ENCODE results near the gene IL25.
"Not testable (repeated sequence)": the region's sequence is repeated elsewhere in the genome, so short reads cannot be mapped to it uniquely, and the experiment has no call there.

IL25 gene

GRCh38 chr14:23398348-23398747, 25.7 kb downstream of the IL25 start:
- no peak for TF ChIP-seq CTCF (IDR thresholded peaks at IDR 0.05; ENCODE audit: low read depth, low read length, missing control alignments)
- in situ Hi-C loops (cut with HindIII; ENCODE audit: low sequenced_read_pairs) = no loop called here
- no peak for DNase-seq (ENCODE audit: low read depth)
- H3K4me3 ChIP-seq (ENCODE audit: low read depth, low read length) = no peak overlapping the region

DNA sequence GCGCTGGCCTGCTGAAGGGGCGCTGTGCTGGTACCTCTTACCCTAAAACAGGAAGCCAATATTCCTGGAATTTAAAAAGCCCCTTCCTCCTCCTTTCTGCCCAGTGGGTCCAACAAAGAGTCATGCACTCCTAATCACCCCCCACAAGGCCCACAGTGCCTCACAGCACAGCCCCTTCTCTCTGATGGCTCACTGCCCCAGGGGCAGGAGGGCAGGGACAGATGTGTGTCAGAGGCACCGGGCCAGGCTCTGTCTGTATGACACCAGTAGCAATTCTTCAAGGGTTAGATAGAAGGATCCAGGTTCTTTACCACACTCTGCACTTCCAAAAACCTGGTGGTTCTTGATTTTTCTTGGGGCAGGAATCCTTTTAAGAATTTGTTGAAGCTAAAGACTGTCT, 26.5 kb downstream of the IL25 start:
- no peak for DNase-seq (ENCODE audit: low read depth)
- no peak overlapping the region for H3K4me3 ChIP-seq (ENCODE audit: low read depth, low read length)
- TF ChIP-seq CTCF (IDR thresholded peaks at IDR 0.05; ENCODE audit: low read depth, low read length, missing control alignments) = no peak
- in situ Hi-C loops (cut with HindIII; ENCODE audit: low sequenced_read_pairs) = no loop called here

DNA sequence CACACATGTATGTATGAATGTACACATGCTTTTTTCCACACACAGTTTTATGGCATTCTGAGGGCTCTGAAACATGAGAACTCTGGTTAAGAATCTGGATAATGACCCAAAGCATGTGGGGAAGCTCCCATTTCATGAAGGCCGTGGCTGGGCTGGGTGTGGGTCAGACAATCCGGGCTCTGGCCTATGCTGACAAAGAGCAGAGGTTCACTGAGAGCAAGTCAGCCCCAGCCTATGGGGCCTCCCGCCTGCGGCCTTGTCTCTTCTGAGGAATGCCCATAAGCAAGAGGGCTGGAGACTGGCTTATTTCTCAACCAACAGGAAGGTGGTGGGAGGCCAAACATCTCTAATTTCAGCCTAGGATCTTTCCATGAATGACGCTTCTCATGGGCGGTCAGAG, 27.0 kb downstream of the IL25 start:
- in situ Hi-C loops (cut with HindIII; ENCODE audit: low sequenced_read_pairs) = no loop called here
- H3K4me3 ChIP-seq (ENCODE audit: low read depth, low read length) = no peak overlapping the region
- TF ChIP-seq CTCF (IDR thresholded peaks at IDR 0.05; ENCODE audit: low read depth, low read length, missing control alignments) = no peak
- no peak for DNase-seq (ENCODE audit: low read depth)

GRCh38 chr14:23400496-23401149, 28.0 kb downstream of the IL25 start:
- DNase-seq (ENCODE audit: low read depth); H3K4me3 ChIP-seq (ENCODE audit: low read depth, low read length); in situ Hi-C loops (cut with HindIII; ENCODE audit: low sequenced_read_pairs): not testable (repeated sequence)

DNA sequence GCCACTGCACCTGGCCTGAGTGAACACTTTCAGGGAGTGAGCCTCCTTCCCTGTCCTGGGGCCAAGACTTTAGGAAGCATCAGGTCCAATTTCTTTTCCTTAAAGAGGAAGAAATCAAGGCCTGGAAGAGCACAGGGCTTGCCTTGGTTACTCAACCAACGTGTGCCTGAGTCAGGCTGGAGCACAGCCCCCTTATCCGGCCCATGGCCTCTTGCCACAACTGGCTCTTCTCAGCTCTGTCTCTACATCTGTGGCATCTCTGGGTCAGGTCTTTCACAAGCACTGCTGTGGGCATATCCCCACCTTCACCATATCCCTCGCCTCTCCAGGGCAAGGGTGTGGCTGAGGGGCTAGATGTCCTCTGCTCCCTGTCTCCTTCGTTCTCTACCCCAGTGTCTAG, 28.7 kb downstream of the IL25 start:
- TF ChIP-seq CTCF (IDR thresholded peaks at IDR 0.05; ENCODE audit: low read depth, low read length, missing control alignments) = no peak
- no peak overlapping the region for H3K4me3 ChIP-seq (ENCODE audit: low read depth, low read length)
- in situ Hi-C loops (cut with HindIII; ENCODE audit: low sequenced_read_pairs) = no loop called here
- no peak for DNase-seq (ENCODE audit: low read depth)

DNA sequence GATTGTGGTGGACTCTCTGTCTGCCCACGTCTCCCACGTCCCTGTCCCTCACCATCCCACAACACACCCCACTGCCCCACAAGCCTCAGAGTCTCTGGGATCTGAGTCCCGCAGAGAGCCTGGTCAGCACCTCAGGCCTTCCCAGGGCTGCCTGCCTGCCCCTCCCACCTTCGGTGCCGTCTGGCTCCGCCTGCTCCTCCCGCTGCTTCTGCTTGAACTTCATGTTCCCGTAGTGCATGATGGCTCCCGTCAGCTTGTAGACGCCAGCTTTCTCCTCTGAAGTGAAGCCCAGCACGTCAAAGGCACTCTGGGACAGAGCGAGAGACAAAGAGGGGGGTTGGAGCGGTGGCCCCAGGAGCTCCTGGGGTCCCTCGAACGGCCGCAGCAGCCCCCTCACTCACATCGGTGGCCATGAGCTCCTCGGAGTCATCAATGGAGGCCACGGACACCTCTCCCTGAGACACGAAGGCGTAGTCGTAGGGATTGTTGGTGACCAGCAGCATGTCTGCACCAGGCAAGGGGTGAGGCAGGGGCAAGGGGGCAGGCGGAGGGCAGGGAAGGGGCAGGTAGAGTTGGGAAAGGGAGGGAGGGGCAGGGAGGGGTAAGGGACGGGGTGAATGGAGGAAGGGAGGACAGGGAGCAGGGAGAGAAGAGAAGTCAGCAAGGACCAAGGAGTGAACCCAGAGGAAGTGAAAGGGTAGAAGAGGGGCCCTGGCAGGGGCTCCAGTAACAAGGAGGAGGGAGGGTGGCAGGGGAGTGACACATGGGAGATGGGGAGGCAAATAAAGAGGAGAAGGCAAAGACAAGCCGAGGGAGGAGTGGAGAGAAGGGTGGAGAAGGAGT, 29.9 kb downstream of the IL25 start:
- in situ Hi-C loops (cut with HindIII; ENCODE audit: low sequenced_read_pairs) = no loop called here
- TF ChIP-seq CTCF (IDR thresholded peaks at IDR 0.05; ENCODE audit: low read depth, low read length, missing control alignments) = no peak
- no peak for DNase-seq (ENCODE audit: low read depth)

DNA sequence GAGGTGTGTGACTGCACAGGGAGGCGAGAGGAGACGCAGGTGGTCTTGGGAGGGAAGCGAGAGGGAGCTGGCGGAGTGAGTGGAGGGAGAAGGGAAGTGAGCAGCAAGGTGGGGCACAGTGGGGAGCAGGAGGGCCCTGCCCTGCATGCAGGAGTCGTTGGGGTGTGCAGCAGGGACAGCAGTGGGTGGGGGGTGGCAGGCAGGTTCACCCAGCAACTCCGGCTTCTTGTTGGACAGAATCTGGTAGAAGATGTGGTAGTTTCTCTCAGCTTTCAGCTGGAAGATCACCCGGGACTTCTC, 30.5 kb downstream of the IL25 start:
- H3K4me3 ChIP-seq (ENCODE audit: low read depth, low read length) = no peak overlapping the region
- in situ Hi-C loops (cut with HindIII; ENCODE audit: low sequenced_read_pairs) = no loop called here
- no peak for TF ChIP-seq CTCF (IDR thresholded peaks at IDR 0.05; ENCODE audit: low read depth, low read length, missing control alignments)
- no peak for DNase-seq (ENCODE audit: low read depth)

More for the DNA sequence above, 29.9 kb downstream of the IL25 start:
- H3K4me3 ChIP-seq (ENCODE audit: low read depth, low read length) = no peak overlapping the region
